Smooth muscle cell (in vitro differentiated cells): ENCODE measurements around the gene TMOD1. TPM values are rescaled to one million over a fixed set of nuclear protein-coding genes. Genes with fewer than 3 reads are reported as not detected.
A peak's percentile ranks its signal among the peaks of the same experiment; 100 is the strongest.
"Not testable (repeated sequence)": the region's sequence is repeated elsewhere in the genome, so short reads cannot be mapped to it uniquely, and the experiment has no call there.

ENCODE experiments used
- DNase-seq: peaks from one replicate; lab custom pipeline; 2025; ENCODE audit not compliant: unreplicated experiment; lab: John Stamatoyannopoulos, UW
- H2AFZ ChIP-seq: fragments of 200-600 bp; sonication (generic); 2 replicates; pipeline ENCODE4 v1.6.0; 2016; ENCODE audit warnings: antibody characterized with exemption, low read depth, mild to moderate bottlenecking
- H3F3A ChIP-seq: fragments of 200-600 bp; sonication (generic); 2 replicates; pipeline ENCODE4 v1.6.0; 2017; ENCODE audit warnings: antibody characterized with exemption, low read depth
- H3K27ac ChIP-seq: fragments of 200-600 bp; sonication (generic); 2 replicates; pipeline ENCODE4 v1.5.1; 2016; ENCODE audit warnings: low read depth, mild to moderate bottlenecking
- H3K27me3 ChIP-seq: fragments of 200-600 bp; sonication (generic); 2 replicates; pipeline ENCODE4 v1.6.1; 2016; ENCODE audit warnings: low read depth, mild to moderate bottlenecking
- H3K36me3 ChIP-seq: fragments of 200-600 bp; sonication (generic); 2 replicates; pipeline ENCODE4 v1.5.1; 2016; ENCODE audit warnings: low read depth
- H3K4me1 ChIP-seq: fragments of 200-600 bp; sonication (generic); 2 replicates; pipeline ENCODE4 v1.5.1; 2016; ENCODE audit warnings: low read depth
- H3K4me2 ChIP-seq: fragments of 200-600 bp; sonication (generic); 2 replicates; pipeline ENCODE4 v1.6.0; 2016; ENCODE audit warnings: mild to moderate bottlenecking
- H3K4me3 ChIP-seq: fragments of 200-600 bp; sonication (generic); 2 replicates; pipeline ENCODE4 v1.5.1; 2016; ENCODE audit warnings: mild to moderate bottlenecking
- H3K79me2 ChIP-seq: fragments of 200-600 bp; sonication (generic); 2 replicates; pipeline ENCODE4 v1.6.0; 2016; ENCODE audit warnings: low read depth, mild to moderate bottlenecking
- H3K9ac ChIP-seq: fragments of 200-600 bp; sonication (generic); 2 replicates; pipeline ENCODE4 v1.6.0; 2016; ENCODE audit warnings: low read depth
- H3K9me3 ChIP-seq: fragments of 200-600 bp; sonication (generic); replicated peaks from 2 replicates; pipeline ENCODE4 v1.5.1; 2016; ENCODE audit warnings: low read depth
- H4K20me1 ChIP-seq: fragments of 200-600 bp; sonication (generic); 2 replicates; pipeline ENCODE4 v1.6.0; 2016; ENCODE audit warnings: low read depth
- CTCF ChIP-seq: fragments of 200-600 bp; sonication (generic); IDR thresholded peaks from 2 replicates; pipeline ENCODE4 v1.5.1; 2017; ENCODE audit warnings: borderline replicate concordance, mild to moderate bottlenecking, antibody characterized with exemption; ENCODE audit not compliant: insufficient read depth, poor library complexity, severe bottlenecking
- WGBS: methylation state at CpG from one replicate; pipeline ENCODE4 v1.1.7; 2016; ENCODE audit warnings: low lambda C conversion rate; 5-methylcytosine and 5-hydroxymethylcytosine counted together
- polyA plus RNA-seq: library from polyadenylated mRNA; unstranded; fragments of >200 nt; fragmentation: Nextera tagmentation; extraction: Ambion mirVana; gene quantifications from 2 replicates; pipeline ENCODE4 v1.2.1, GENCODE V29; 2016
- total RNA-seq: library from RNA; depleted of rRNA; stranded (reverse); fragments of >200 nt; gene quantifications from 2 replicates; pipeline ENCODE4 v1.2.3, GENCODE V29; 2014

The TMOD1 gene
- total and polyA plus RNA-seq, 2 experiments from 2014 or later: 0.18 to 0.19 TPM

- Histone ChIP-seq H3K9ac (no peak overlapping the region), H3K4me2 (no peak overlapping the region), H3K36me3 (peaks cover 7% of the 10 kb centered on the region), H3K79me2 (no peaks in the 10 kb centered on the region), H4K20me1 (no peaks in the 10 kb centered on the region), H2AFZ (no peak overlapping the region), H3K27ac (no peak overlapping the region), H3K9me3 (no peaks in the 10 kb centered on the region), H3K4me1 (peaks cover 3% of the 10 kb centered on the region), H3K4me3 (no peak overlapping the region), H3F3A (no peaks in the 10 kb centered on the region), H3K27me3 (no peaks in the 10 kb centered on the region)
- 97% methylated on average over 17 of the region's 17 CpGs for WGBS
- no peak for TF ChIP-seq CTCF
- no peak for DNase-seq
These were observed 103.6 kb downstream of the TMOD1 start for GRCh38 chr9:97604901-97605645.

GRCh38 chr9:97615439-97616072 lies 114.1 kb downstream of the TMOD1 start:
- Histone ChIP-seq H4K20me1 (peaks cover 11% of the 10 kb centered on the region), H3K27me3 (no peaks in the 10 kb centered on the region), H3K9me3 (no peaks in the 10 kb centered on the region), H3F3A (no peaks in the 10 kb centered on the region), H3K79me2 (no peaks in the 10 kb centered on the region), H3K36me3 (peaks cover 7% of the 10 kb centered on the region), H2AFZ (no peak overlapping the region), H3K4me3 (no peak overlapping the region), H3K4me2 (no peak overlapping the region), H3K9ac (no peak overlapping the region), H3K27ac (no peak overlapping the region), H3K4me1 (no peaks in the 10 kb centered on the region)
- TF ChIP-seq CTCF: peak; percentile 81
- DNase-seq: no peak

GRCh38 chr9:97617939-97618416 lies 116.5 kb downstream of the TMOD1 start:
- no peaks in the 10 kb centered on the region for H3K79me2 ChIP-seq
- H2AFZ ChIP-seq: no peak overlapping the region
- H4K20me1 ChIP-seq: peaks cover 8% of the 10 kb centered on the region
- H3K27ac ChIP-seq: no peak overlapping the region
- no peak overlapping the region for H3K4me2 ChIP-seq
- H3K36me3 ChIP-seq: peaks cover 4% of the 10 kb centered on the region
- H3F3A ChIP-seq: no peaks in the 10 kb centered on the region
- no peak for DNase-seq
- no peak overlapping the region for H3K4me3 ChIP-seq
- H3K9me3 ChIP-seq: no peaks in the 10 kb centered on the region
- 100% methylated on average over 1 of the region's 1 CpG for WGBS
- H3K9ac ChIP-seq: no peak overlapping the region
- no peaks in the 10 kb centered on the region for H3K4me1 ChIP-seq
- TF ChIP-seq CTCF: no peak
- no peaks in the 10 kb centered on the region for H3K27me3 ChIP-seq

GRCh38 chr9:97620063-97620462 lies 118.6 kb downstream of the TMOD1 start:
- 100% methylated on average over 2 of the region's 2 CpGs for WGBS
- H3K4me2 ChIP-seq, H2AFZ ChIP-seq, H3K9me3 ChIP-seq, H3K4me3 ChIP-seq, H3K27me3 ChIP-seq, H3K36me3 ChIP-seq, H3K27ac ChIP-seq, H3F3A ChIP-seq, DNase-seq, H3K4me1 ChIP-seq, H3K9ac ChIP-seq, H4K20me1 ChIP-seq, H3K79me2 ChIP-seq: not testable (repeated sequence)

GRCh38 chr9:97622483-97622882 lies 121.0 kb downstream of the TMOD1 start:
- 100% methylated on average over 5 of the region's 5 CpGs for WGBS
- Histone ChIP-seq H3K79me2 (peaks cover 11% of the 10 kb centered on the region), H4K20me1 (peaks cover 10% of the 10 kb centered on the region), H3K36me3 (peaks cover 13% of the 10 kb centered on the region)
- H3K9ac ChIP-seq, H3K4me2 ChIP-seq, H3K27ac ChIP-seq, DNase-seq, H3F3A ChIP-seq, H3K4me3 ChIP-seq, H3K9me3 ChIP-seq, H3K4me1 ChIP-seq, H3K27me3 ChIP-seq, H2AFZ ChIP-seq: not testable (repeated sequence)
